ENCODE measurements around the gene BMP7.

DNA sequence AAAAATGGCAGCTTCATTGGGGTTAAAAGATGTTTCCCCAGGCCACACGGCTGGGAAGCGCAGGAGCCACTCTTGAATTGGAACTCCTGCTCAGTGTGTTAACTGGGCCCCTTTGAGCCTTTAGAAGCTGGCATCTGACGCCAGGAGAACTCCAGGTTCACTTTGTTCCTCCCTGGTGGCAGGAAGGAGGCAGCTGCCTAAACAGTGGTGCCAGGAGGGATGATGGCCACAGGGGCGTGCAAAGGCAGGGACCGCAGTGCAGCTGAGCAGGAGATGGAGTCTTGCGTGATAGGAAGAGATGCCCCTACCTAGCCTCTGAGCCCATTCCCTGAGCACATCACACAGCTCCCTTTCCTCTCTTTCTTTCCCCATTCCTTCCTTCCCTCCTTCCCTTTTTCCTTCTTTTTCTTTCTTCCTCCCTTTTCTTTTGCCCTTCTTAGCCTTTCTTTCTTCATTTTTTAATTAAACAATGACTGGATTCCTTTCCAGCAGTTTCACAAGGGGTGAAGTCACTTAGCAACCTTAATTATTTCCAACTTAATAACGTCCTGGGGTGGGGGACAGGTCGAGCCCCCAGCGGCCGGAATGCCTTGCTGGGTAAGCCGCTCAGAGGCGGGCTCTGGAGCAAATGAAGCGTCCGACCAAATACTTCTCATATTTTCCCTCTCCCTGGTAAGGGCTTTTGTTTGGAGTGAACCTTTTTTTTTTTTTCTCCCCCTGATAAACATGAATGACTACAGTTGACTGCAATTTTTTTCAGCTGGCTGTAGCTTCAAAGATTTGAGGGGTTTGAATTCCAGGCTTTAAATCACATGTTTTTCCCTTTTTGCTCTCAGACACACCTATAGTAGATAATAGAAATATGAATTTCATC is 20.8 kb upstream of the BMP7 start:
- TF ChIP-seq YY1 (IDR thresholded peaks at IDR 0.05; ENCODE audit: insufficient read depth, insufficient read length) = no peak
- no peak for TF ChIP-seq ZNF274 (IDR thresholded peaks at IDR 0.05; ENCODE audit: low read depth, low read length)
- TF ChIP-seq SUZ12 (IDR thresholded peaks at IDR 0.05; ENCODE audit: extremely low read depth, insufficient read depth, insufficient read length) = no peak
